Measurements from ENCODE around the gene USP26. TPM values are rescaled to one million over a fixed set of nuclear protein-coding genes. Genes with fewer than 3 reads are reported as not detected.

USP26 gene
- total RNA-seq, 1 donor from 2014 or later = not detected

DNA sequence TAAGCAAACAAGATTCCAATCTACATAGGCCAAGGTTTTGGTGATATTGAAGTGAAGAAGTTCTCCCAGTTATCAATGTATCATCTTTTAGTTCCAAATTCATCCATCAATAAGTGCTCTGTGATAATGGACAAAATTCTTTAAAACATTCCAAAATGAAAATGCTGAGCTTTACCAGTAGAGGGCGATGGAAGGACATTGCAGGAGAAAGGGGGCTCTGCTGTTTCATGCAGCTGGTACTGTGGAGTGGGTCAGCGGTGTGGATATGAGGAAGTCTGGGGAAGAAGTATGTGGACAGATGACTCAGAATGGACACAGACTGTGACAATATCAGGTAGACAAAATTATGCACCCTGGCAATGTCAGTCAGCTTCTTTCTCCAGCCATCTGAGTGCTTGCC lies 91.9 kb downstream of the USP26 start:
- DNase-seq (ENCODE audit: low spot score) = no peak
- Mint-ChIP-seq H3K27me3 (ENCODE audit: unreplicated experiment) (no peaks in the 10 kb centered on the region), H3K4me3 (ENCODE audit: unreplicated experiment) (no peak overlapping the region), H3K36me3 (ENCODE audit: low read depth, unreplicated experiment) (no peaks in the 10 kb centered on the region), H3K27ac (ENCODE audit: unreplicated experiment) (no peak overlapping the region), H3K9me3 (ENCODE audit: unreplicated experiment) (no peaks in the 10 kb centered on the region), H3K4me1 (ENCODE audit: unreplicated experiment) (no peaks in the 10 kb centered on the region)
- TF ChIP-seq, protein P1, sequence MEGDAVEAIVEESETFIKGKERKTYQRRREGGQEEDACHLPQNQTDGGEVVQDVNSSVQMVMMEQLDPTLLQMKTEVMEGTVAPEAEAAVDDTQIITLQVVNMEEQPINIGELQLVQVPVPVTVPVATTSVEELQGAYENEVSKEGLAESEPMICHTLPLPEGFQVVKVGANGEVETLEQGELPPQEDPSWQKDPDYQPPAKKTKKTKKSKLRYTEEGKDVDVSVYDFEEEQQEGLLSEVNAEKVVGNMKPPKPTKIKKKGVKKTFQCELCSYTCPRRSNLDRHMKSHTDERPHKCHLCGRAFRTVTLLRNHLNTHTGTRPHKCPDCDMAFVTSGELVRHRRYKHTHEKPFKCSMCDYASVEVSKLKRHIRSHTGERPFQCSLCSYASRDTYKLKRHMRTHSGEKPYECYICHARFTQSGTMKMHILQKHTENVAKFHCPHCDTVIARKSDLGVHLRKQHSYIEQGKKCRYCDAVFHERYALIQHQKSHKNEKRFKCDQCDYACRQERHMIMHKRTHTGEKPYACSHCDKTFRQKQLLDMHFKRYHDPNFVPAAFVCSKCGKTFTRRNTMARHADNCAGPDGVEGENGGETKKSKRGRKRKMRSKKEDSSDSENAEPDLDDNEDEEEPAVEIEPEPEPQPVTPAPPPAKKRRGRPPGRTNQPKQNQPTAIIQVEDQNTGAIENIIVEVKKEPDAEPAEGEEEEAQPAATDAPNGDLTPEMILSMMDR (IDR thresholded peaks at IDR 0.05; ENCODE audit: unreplicated experiment) = peak; percentile 66

DNA sequence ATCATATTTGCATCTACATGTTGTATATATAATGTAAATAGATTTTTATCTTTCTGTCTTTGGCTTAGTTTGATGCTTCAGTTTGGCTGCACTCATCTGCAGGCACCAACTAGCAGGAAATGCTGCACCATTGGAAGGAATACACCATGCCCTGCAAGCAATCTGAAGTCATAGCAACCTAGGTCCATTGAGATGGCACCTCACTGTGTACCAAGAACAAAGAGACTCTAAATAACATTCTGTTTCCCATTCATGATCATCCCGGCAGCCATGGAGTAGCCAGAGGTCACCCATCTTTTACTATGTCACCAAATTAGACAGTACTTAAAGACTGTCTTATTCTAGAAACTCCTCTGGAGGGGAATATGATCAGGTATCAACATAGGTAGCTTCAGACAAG lies 97.7 kb downstream of the USP26 start:
- H3K9me3 Mint-ChIP-seq (ENCODE audit: unreplicated experiment) = no peaks in the 10 kb centered on the region
- no peaks in the 10 kb centered on the region for H3K4me1 Mint-ChIP-seq (ENCODE audit: unreplicated experiment)
- TF ChIP-seq, protein P1 (IDR thresholded peaks at IDR 0.05; ENCODE audit: unreplicated experiment) = no peak
- no peaks in the 10 kb centered on the region for H3K27me3 Mint-ChIP-seq (ENCODE audit: unreplicated experiment)
- H3K36me3 Mint-ChIP-seq (ENCODE audit: low read depth, unreplicated experiment) = no peaks in the 10 kb centered on the region
- H3K4me3 Mint-ChIP-seq (ENCODE audit: unreplicated experiment) = no peak overlapping the region
- no peak for DNase-seq (ENCODE audit: low spot score)
- no peak overlapping the region for H3K27ac Mint-ChIP-seq (ENCODE audit: unreplicated experiment)

DNA sequence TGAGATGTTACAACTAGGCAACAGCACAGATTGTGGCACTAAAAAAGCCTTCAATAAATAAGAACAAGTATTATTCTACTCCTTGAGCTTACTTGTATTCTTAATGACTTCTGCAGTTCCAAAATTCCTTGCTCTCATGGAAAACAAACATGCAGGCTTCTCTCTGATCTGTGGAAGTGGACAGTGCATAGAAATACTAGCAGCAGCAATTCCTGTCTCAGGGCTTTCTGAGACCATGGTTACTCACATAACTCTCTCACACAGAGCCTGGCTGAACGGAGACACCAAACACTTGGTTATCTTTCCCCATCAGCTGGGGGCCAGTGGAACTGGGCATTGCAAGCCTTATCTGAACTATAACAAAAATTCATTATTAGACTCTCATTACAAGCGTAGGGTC lies 106.1 kb downstream of the USP26 start:
- Mint-ChIP-seq H3K27me3 (ENCODE audit: unreplicated experiment) (no peaks in the 10 kb centered on the region), H3K9me3 (ENCODE audit: unreplicated experiment) (no peaks in the 10 kb centered on the region), H3K4me3 (ENCODE audit: unreplicated experiment) (no peak overlapping the region), H3K27ac (ENCODE audit: unreplicated experiment) (no peak overlapping the region), H3K36me3 (ENCODE audit: low read depth, unreplicated experiment) (no peaks in the 10 kb centered on the region), H3K4me1 (ENCODE audit: unreplicated experiment) (no peaks in the 10 kb centered on the region)
- TF ChIP-seq, protein P1 (IDR thresholded peaks at IDR 0.05; ENCODE audit: unreplicated experiment) = no peak
- no peak for DNase-seq (ENCODE audit: low spot score)

DNA sequence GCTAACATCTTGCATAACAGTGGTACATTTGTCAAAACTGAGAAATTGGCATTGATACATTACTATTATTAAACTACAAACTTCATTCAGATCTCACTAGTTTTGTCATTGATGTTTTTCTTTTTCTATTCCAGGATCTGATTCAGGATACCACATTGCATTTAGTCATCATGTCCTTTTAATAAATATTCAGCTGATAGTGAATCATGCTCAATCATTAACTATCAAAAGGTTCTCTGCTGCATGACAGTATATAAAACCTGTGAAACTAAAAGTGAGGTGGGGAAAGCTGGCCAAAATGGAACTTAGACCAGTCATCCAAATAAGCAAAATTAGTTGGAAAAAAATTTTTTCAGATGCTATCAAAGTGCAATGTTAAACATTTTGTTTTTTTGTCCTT lies 110.4 kb downstream of the USP26 start:
- Mint-ChIP-seq H3K36me3 (ENCODE audit: low read depth, unreplicated experiment) (no peaks in the 10 kb centered on the region), H3K9me3 (ENCODE audit: unreplicated experiment) (no peaks in the 10 kb centered on the region), H3K27ac (ENCODE audit: unreplicated experiment) (no peak overlapping the region), H3K4me3 (ENCODE audit: unreplicated experiment) (no peak overlapping the region), H3K27me3 (ENCODE audit: unreplicated experiment) (no peaks in the 10 kb centered on the region), H3K4me1 (ENCODE audit: unreplicated experiment) (peaks cover 11% of the 10 kb centered on the region)
- TF ChIP-seq, protein P1 (IDR thresholded peaks at IDR 0.05; ENCODE audit: unreplicated experiment) = no peak
- DNase-seq (ENCODE audit: low spot score) = no peak

DNA sequence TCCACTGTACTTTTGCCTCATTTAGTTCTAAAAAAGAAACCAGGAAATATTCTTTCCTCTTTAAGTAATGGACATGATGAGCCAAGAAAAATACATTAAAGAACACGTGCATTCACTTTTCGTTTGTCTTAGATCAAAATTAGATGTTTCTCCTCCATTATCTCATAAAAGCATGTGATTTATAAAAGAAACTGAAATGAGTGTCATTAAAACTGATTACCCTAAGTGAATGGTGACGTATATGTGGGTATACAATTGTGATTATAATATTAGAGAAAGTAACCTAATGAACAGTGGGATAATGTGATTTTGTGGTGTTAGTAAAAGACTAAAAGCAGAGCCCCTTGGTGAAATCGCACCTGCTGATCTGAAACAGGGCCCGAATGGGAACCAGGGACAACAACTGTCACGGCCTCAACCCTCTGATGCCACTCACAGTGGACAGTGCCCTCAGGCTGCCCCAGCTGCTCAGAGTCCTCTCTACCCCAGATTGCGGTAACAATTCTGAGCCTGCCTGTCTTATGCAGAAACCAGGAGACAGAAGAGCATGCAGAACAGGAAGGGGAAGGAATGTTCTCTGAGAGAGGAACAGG lies 112.8 kb downstream of the USP26 start:
- H3K27me3 Mint-ChIP-seq (ENCODE audit: unreplicated experiment) = no peaks in the 10 kb centered on the region
- no peaks in the 10 kb centered on the region for H3K9me3 Mint-ChIP-seq (ENCODE audit: unreplicated experiment)
- no peak for DNase-seq (ENCODE audit: low spot score)
- peaks cover 11% of the 10 kb centered on the region for H3K4me1 Mint-ChIP-seq (ENCODE audit: unreplicated experiment)
- TF ChIP-seq, protein P1 (IDR thresholded peaks at IDR 0.05; ENCODE audit: unreplicated experiment) = no peak
- no peaks in the 10 kb centered on the region for H3K36me3 Mint-ChIP-seq (ENCODE audit: low read depth, unreplicated experiment)
- no peak overlapping the region for H3K4me3 Mint-ChIP-seq (ENCODE audit: unreplicated experiment)
- H3K27ac Mint-ChIP-seq (ENCODE audit: unreplicated experiment) = no peak overlapping the region

Measured in endothelial cell (in vitro differentiated cells).